CD14-positive monocyte (primary cell): ENCODE measurements around the gene FLII. TPM values are rescaled to one million over a fixed set of nuclear protein-coding genes. Genes with fewer than 3 reads are reported as not detected.
A peak's percentile ranks its signal among the peaks of the same experiment; 100 is the strongest.

Experiments
- DNase-seq, 3 donors: peaks; one replicate each; pipeline ENCODE4 v3.0.0-alpha.2; 2011 to 2022
- H2AFZ ChIP-seq: 2 replicates; pipeline ENCODE4 v1.6.0; 2012; ENCODE audit warnings: mild to moderate bottlenecking, low read depth, low read length, inconsistent platforms; ENCODE audit not compliant: insufficient read depth, poor library complexity, severe bottlenecking
- H3K27ac ChIP-seq, 2 donors: 1 replicate in 1 of 2; 2 replicates in 1 of 2; pipeline ENCODE4 v1.5.1; 2012 to 2013; ENCODE audit warnings: low read length in 2 of 2, control low read depth in 1 of 2, inconsistent platforms in 1 of 2, low read depth in 1 of 2, mild to moderate bottlenecking in 1 of 2
- H3K27me3 ChIP-seq, 2 donors: one replicate each; pipeline versions ENCODE4 v1.6.0 to v1.6.1; 2011 to 2013; ENCODE audit warnings: low read length in 2 of 2; ENCODE audit not compliant: control insufficient read depth in 2 of 2, insufficient read depth in 2 of 2
- H3K36me3 ChIP-seq, 2 donors: replicated peaks in 1 of 2; 1 replicate in 1 of 2; 2 replicates in 1 of 2; pipeline versions ENCODE4 v1.5.1 to v1.6.1; 2012 to 2013; ENCODE audit warnings: low read length in 2 of 2, control low read depth in 1 of 2, inconsistent platforms in 1 of 2, mild to moderate bottlenecking in 1 of 2; ENCODE audit not compliant: insufficient read depth in 2 of 2, control insufficient read depth in 1 of 2
- H3K4me1 ChIP-seq, 2 donors: 1 replicate in 1 of 2; 2 replicates in 1 of 2; pipeline versions ENCODE4 v1.5.1 to v1.6.1; 2012 to 2013; ENCODE audit warnings: low read length in 2 of 2, control low read depth in 1 of 2, inconsistent platforms in 1 of 2, mild to moderate bottlenecking in 1 of 2, moderate library complexity in 1 of 2; ENCODE audit not compliant: insufficient read depth in 2 of 2, control insufficient read depth in 1 of 2
- H3K4me2 ChIP-seq: replicated peaks from 2 replicates; pipeline ENCODE3; 2012; ENCODE audit warnings: low read length, moderate library complexity, mild to moderate bottlenecking; ENCODE audit not compliant: poor library complexity, severe bottlenecking; ENCODE audit errors: extremely low read depth
- H3K4me3 ChIP-seq, 3 experiments: fragments of 200-600 bp in 1 of 3; sonication (generic) in 1 of 3; replicated peaks in 1 of 3; 1 replicate in 2 of 3; 2 replicates in 1 of 3; pipeline ENCODE4 v1.5.1; 2011 to 2013; ENCODE audit warnings: low read length in 3 of 3, mild to moderate bottlenecking in 3 of 3, control low read depth in 2 of 3, low read depth in 2 of 3, inconsistent platforms in 1 of 3, moderate library complexity in 1 of 3
- H3K79me2 ChIP-seq: 2 replicates; pipeline ENCODE4 v1.6.0; 2012; ENCODE audit warnings: mild to moderate bottlenecking, control low read depth, inconsistent platforms, low read length, moderate library complexity; ENCODE audit not compliant: insufficient read depth
- H3K9ac ChIP-seq: 2 replicates; pipeline ENCODE4 v1.6.0; 2017; ENCODE audit warnings: low read length, mild to moderate bottlenecking; ENCODE audit not compliant: insufficient read depth, poor library complexity, severe bottlenecking
- H3K9me3 ChIP-seq, 2 donors: replicated peaks in 1 of 2; 1 replicate in 1 of 2; 2 replicates in 1 of 2; pipeline versions ENCODE4 v1.5.1 to v1.6.1; 2012 to 2013; ENCODE audit warnings: low read length in 2 of 2, control low read depth in 1 of 2; ENCODE audit not compliant: control insufficient read depth in 1 of 2, insufficient read depth in 1 of 2
- H4K20me1 ChIP-seq: 2 replicates; pipeline ENCODE4 v1.6.0; 2012; ENCODE audit warnings: mild to moderate bottlenecking, low read length, control low read depth, moderate library complexity; ENCODE audit not compliant: insufficient read depth
- H3K27ac Mint-ChIP-seq, 7 donors: one replicate each; pipeline ENCODE4 v1.8.0; 2020; ENCODE audit warnings: mild to moderate bottlenecking in 7 of 7, mixed read lengths in 7 of 7, moderate library complexity in 6 of 7, inconsistent platforms in 2 of 7
- H3K27me3 Mint-ChIP-seq, 3 donors: one replicate each; pipeline ENCODE4 v1.8.0; 2021 to 2022; ENCODE audit warnings: low read depth in 3 of 3, mild to moderate bottlenecking in 3 of 3, mixed read lengths in 3 of 3, moderate library complexity in 3 of 3, inconsistent platforms in 1 of 3
- H3K36me3 Mint-ChIP-seq, 2 donors: one replicate each; pipeline ENCODE4 v1.8.0; 2020; ENCODE audit warnings: mixed read lengths in 2 of 2, inconsistent platforms in 1 of 2, mild to moderate bottlenecking in 1 of 2
- H3K4me1 Mint-ChIP-seq: one replicate; pipeline ENCODE4 v1.8.0; 2020; ENCODE audit warnings: mild to moderate bottlenecking, mixed read lengths
- H3K4me3 Mint-ChIP-seq, 2 donors: one replicate each; pipeline ENCODE4 v1.8.0; 2020; ENCODE audit warnings: mild to moderate bottlenecking in 2 of 2, mixed read lengths in 2 of 2, moderate library complexity in 1 of 2
- H3K9me3 Mint-ChIP-seq, 7 donors: one replicate each; pipeline ENCODE4 v1.8.0; 2020 to 2022; ENCODE audit warnings: mixed read lengths in 7 of 7, mild to moderate bottlenecking in 6 of 7, moderate library complexity in 6 of 7, inconsistent platforms in 2 of 7
- WGBS: methylation state at CpG from one replicate; pipeline ENCODE4 v1.1.5; 2013; ENCODE audit warnings: missing lambda C conversion rate; ENCODE audit not compliant: insufficient coverage; 5-methylcytosine and 5-hydroxymethylcytosine counted together
- intact Hi-C, 2 donors: fragments of 100-400 bp; cut with micrococcal nuclease; formaldehyde crosslinking; loops; one replicate each; pipeline versions ENCODE4 v1.15.0 to v1.15.1; 2023
- polyA plus RNA-seq, 3 donors: library from polyadenylated mRNA; depleted of rRNA in 1 of 3; unstranded in 2 of 3; stranded (reverse) in 1 of 3; fragments of 300-500 nt in 2 of 3; fragments of >200 nt in 1 of 3; fragmentation: Illumina TruSeq in 2 of 3; gene quantifications; 1 replicate in 2 of 3; 2 replicates in 1 of 3; pipeline ENCODE4 v1.2.3, GENCODE V29; 2012 to 2021
- TF ChIP-seq, protein P1 (sequence below): fragments of 200-600 bp; IDR thresholded peaks from one replicate; pipeline ENCODE4 v1.8.0; 2022; ENCODE audit warnings: antibody characterized with exemption, mild to moderate bottlenecking

FLII gene
- polyA plus RNA-seq, 3 donors, result 145 to 724 (median 227) TPM

DNA sequence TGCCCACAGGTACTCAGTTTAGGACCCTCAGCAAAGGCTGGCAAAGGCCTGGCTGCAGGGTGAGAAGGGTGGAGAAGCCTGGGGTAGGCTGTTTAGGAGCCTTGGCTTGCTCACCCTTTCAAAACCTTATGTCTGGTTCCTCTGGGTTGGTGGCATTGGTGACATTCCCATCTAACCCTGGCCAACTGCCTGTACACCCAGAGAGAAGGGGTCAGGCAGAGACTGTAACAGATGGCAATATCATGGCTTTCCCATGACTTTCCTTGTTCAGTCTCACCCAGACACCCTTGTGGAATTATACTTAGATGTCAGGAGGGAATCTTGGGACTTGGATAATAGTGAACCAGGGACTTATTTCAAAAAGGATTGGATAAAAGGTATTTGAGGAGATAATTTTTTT, 51.6 kb downstream of the FLII start:
- Histone ChIP-seq H3K36me3 (peaks cover 78 to 88% of the 10 kb centered on the region in 2 donors), H3K9ac (no peak overlapping the region), H3K27me3 (no peaks in the 10 kb centered on the region), H2AFZ (no peak overlapping the region), H3K79me2 (peaks cover 25% of the 10 kb centered on the region), H3K9me3 (no peaks in the 10 kb centered on the region), H3K4me1 (no peaks in the 10 kb centered on the region), H3K4me3 (no peak overlapping the region), H3K27ac (no peak overlapping the region), H3K4me2 (no peak overlapping the region), H4K20me1 (peaks cover 75% of the 10 kb centered on the region)
- Mint-ChIP-seq H3K27me3 (peaks cover 0 to 1% (median 0%) of the 10 kb centered on the region in 3 donors), H3K4me1 (no peaks in the 10 kb centered on the region), H3K4me3 (no peak overlapping the region), H3K9me3 (no peaks in the 10 kb centered on the region), H3K36me3 (peaks cover 67 to 90% of the 10 kb centered on the region in 2 donors), H3K27ac (no peak overlapping the region)
- TF ChIP-seq, protein P1, sequence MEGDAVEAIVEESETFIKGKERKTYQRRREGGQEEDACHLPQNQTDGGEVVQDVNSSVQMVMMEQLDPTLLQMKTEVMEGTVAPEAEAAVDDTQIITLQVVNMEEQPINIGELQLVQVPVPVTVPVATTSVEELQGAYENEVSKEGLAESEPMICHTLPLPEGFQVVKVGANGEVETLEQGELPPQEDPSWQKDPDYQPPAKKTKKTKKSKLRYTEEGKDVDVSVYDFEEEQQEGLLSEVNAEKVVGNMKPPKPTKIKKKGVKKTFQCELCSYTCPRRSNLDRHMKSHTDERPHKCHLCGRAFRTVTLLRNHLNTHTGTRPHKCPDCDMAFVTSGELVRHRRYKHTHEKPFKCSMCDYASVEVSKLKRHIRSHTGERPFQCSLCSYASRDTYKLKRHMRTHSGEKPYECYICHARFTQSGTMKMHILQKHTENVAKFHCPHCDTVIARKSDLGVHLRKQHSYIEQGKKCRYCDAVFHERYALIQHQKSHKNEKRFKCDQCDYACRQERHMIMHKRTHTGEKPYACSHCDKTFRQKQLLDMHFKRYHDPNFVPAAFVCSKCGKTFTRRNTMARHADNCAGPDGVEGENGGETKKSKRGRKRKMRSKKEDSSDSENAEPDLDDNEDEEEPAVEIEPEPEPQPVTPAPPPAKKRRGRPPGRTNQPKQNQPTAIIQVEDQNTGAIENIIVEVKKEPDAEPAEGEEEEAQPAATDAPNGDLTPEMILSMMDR, result no peak
- no peak for DNase-seq
- intact Hi-C loops, result no loop called here

DNA sequence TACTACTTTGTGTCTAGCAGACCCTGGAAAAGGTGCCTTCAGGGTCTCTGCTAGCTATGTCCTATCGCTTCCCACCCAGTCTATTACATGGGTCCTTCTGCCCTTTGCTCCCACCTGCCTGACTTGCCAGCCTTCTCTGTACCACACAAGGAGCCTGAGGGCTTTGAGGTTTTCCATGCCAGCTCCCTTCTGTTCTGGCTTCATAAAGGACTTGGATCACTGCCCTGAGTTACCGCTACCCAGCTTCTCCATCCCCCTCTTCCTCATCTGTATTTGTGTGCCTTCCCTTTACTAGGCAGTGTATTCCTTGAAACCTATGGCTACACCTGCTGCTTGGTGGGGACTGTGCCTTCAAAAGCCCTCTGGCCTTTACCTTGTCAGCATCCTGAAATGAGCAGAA, 52.7 kb downstream of the FLII start:
- no peaks in the 10 kb centered on the region for H3K4me1 ChIP-seq
- intact Hi-C loops, result no loop called here
- peaks cover 79 to 95% of the 10 kb centered on the region in 2 donors for H3K36me3 ChIP-seq
- no peaks in the 10 kb centered on the region for H3K9me3 Mint-ChIP-seq
- WGBS, result 100% methylated on average over 2 of the region's 2 CpGs
- DNase-seq, result no peak
- H3K27ac Mint-ChIP-seq, result peak overlapping the region in 2 of 7 donors; percentile 3 to 15
- H3K36me3 Mint-ChIP-seq, result peaks cover 71 to 92% of the 10 kb centered on the region in 2 donors
- H4K20me1 ChIP-seq, result peaks cover 86% of the 10 kb centered on the region
- H2AFZ ChIP-seq, result no peak overlapping the region
- H3K27ac ChIP-seq, result peak overlapping the region in 1 of 2 donors; percentile 38
- H3K27me3 Mint-ChIP-seq, result peaks cover 0 to 1% (median 0%) of the 10 kb centered on the region in 3 donors
- no peak overlapping the region for H3K4me3 ChIP-seq
- H3K4me3 Mint-ChIP-seq, result no peak overlapping the region
- no peaks in the 10 kb centered on the region for H3K27me3 ChIP-seq
- H3K9me3 ChIP-seq, result no peaks in the 10 kb centered on the region
- H3K9ac ChIP-seq, result no peak overlapping the region
- no peak overlapping the region for H3K4me2 ChIP-seq
- H3K4me1 Mint-ChIP-seq, result no peaks in the 10 kb centered on the region
- peaks cover 34% of the 10 kb centered on the region for H3K79me2 ChIP-seq
- TF ChIP-seq, protein P1, result no peak
